Subcutaneous adipose tissue (tissue), 4 donors: Measurements from ENCODE around the gene GRIN2D. TPM values are rescaled to one million over a fixed set of nuclear protein-coding genes. Genes with fewer than 3 reads are reported as not detected.

Source experiments
- total RNA-seq, 4 donors: library from RNA; depleted of rRNA; stranded (reverse); fragments of >200 nt; gene quantifications; one replicate each; pipeline ENCODE4 v1.1.0, GENCODE V29; 2016
- TF ChIP-seq, protein P1 (sequence below): fragments of 450-650 bp; IDR thresholded peaks from one replicate; pipeline ENCODE4 v1.5.1; 2016; ENCODE audit warnings: low read depth, mild to moderate bottlenecking, control low read depth, antibody characterized with exemption, moderate library complexity

Gene GRIN2D
- total RNA-seq, 4 donors from 2014 or later = 0.16 to 1.0 (median 0.31) TPM

DNA sequence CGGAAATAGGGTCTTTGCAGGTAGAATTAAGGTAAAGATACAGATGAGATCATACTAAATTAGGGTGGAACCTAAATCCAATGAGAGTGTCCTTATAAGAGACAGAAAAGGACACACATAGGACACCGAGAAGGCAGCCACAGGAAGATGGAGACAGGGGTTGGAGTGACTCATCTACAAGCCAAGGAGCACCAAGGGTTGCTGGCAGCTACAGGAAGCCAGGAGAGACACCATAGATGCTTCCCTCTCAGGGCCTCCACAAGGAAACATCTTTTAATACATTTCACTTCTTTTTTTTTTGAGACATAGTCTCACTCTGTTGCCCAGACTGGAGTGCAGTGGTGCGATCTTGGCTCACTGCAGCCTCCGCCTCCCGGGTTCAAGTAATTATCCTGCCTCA lies 39.8 kb upstream of the GRIN2D start:
- TF ChIP-seq, protein P1, sequence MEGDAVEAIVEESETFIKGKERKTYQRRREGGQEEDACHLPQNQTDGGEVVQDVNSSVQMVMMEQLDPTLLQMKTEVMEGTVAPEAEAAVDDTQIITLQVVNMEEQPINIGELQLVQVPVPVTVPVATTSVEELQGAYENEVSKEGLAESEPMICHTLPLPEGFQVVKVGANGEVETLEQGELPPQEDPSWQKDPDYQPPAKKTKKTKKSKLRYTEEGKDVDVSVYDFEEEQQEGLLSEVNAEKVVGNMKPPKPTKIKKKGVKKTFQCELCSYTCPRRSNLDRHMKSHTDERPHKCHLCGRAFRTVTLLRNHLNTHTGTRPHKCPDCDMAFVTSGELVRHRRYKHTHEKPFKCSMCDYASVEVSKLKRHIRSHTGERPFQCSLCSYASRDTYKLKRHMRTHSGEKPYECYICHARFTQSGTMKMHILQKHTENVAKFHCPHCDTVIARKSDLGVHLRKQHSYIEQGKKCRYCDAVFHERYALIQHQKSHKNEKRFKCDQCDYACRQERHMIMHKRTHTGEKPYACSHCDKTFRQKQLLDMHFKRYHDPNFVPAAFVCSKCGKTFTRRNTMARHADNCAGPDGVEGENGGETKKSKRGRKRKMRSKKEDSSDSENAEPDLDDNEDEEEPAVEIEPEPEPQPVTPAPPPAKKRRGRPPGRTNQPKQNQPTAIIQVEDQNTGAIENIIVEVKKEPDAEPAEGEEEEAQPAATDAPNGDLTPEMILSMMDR = no peak

- TF ChIP-seq, protein P1 = no peak
Measured at GRCh38 chr19:48354332-48354992, 39.0 kb upstream of the GRIN2D start.

DNA sequence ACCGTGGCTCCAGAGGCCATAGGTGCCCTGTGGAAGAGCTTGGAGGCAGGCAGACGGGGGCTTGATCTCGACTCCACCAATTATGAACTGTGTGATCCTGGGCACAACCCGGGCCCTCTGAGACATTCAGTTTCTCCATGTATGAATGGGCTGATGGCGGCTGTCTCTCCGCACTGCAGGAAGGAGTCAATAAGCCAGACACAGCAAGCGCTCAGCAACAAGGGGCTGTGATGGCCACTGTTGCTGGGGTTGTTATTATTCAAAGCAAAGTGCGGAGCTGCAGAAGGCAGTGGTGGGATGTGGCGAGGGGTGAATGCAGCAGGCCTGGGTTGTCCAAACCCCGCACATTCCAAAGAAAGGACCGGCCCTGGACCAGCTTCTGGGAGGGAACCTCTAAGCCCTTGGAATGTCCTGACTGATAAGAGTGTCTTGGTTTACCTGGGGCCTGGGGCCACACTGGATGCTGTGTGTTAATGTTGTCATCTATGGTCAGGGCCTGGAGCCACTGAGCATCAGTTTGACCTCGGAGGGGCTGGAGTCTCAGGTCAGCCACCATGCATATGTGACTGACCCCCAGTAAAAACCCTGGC lies 38.0 kb upstream of the GRIN2D start:
- TF ChIP-seq, protein P1 = no peak

DNA sequence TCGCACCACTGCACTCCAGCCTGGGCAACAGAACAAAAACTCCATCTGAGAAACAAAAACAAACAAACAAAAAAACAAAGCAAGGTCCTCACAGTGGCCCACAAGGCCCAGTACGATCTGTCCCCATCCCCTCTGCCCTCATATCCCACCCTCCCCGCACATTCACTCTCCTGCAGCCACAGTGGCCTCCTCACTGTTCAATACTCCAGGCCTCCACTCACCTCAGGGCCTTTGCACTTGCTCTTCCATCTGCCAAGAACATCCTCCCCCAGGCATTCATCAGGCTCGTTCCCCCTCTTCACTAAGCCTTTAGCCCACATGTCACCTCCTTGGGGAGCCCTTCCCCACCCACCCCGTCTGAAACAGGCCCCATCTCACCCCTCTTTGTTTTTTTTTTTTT lies 34.3 kb upstream of the GRIN2D start:
- TF ChIP-seq, protein P1 = no peak

- TF ChIP-seq, protein P1 = no peak
Measured at GRCh38 chr19:48361912-48362311, 31.6 kb upstream of the GRIN2D start.

GRCh38 chr19:48362716-48363499 lies 30.6 kb upstream of the GRIN2D start:
- TF ChIP-seq, protein P1 = no peak

DNA sequence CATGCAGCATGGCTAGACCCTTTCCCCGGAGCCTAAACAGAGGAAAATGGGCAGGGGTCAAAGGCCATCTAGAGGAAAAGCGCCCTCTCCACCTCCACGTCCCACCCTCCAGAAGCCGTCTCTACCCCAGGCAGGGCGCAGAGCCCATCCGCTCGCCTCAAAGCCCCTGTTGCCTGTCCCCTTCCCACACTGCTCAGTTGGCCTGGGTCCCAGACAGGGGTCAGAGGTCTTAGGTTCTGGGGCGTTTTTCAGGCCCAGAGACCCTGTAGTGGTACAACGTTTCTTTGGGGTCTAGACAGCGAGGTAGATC lies 30.0 kb upstream of the GRIN2D start:
- TF ChIP-seq, protein P1 = no peak
